Activated naive CD4-positive, alpha-beta T cell treated with anti-CD3 and anti-CD28 coated beads, Interleukin-2, amount 10 ng/mL, durations not matched to agents 7 days and 5 days (primary cell): ENCODE measurements around the gene HS3ST6.
"Not testable (repeated sequence)": the region's sequence is repeated elsewhere in the genome, so short reads cannot be mapped to it uniquely, and the experiment has no call there.

Experiments
- CTCF ChIA-PET: fragments of 350-600 bp; sonication (Branson Sonifier 250); formaldehyde crosslinking; loops from one replicate; lab custom pipeline; 2021; ENCODE audit warnings: antibody characterized with exemption; lab: Charles Lee
- DNase-seq: peaks from one replicate; pipeline ENCODE4 v3.0.0-alpha.2; 2020
- H3K27ac Mint-ChIP-seq: one replicate; pipeline ENCODE4 v1.8.0; 2021; ENCODE audit warnings: mild to moderate bottlenecking, moderate library complexity, mixed read lengths
- H3K27me3 Mint-ChIP-seq: one replicate; pipeline ENCODE4 v1.8.0; 2021; ENCODE audit warnings: mild to moderate bottlenecking, mixed read lengths
- H3K36me3 Mint-ChIP-seq: one replicate; pipeline ENCODE4 v1.8.0; 2021; ENCODE audit warnings: mixed read lengths
- H3K4me1 Mint-ChIP-seq: one replicate; pipeline ENCODE4 v1.8.0; 2021; ENCODE audit warnings: mixed read lengths
- H3K4me3 Mint-ChIP-seq: one replicate; pipeline ENCODE4 v1.8.0; 2021; ENCODE audit warnings: mild to moderate bottlenecking, moderate library complexity, mixed read lengths
- H3K9me3 Mint-ChIP-seq: one replicate; pipeline ENCODE4 v1.8.0; 2021; ENCODE audit warnings: mixed read lengths

Gene HS3ST6

GRCh38 chr16:1924095-1924494, 5.9 kb upstream of the HS3ST6 start:
- DNase-seq: no peak
- Mint-ChIP-seq H3K27me3 (peaks cover 74% of the 10 kb centered on the region), H3K27ac (no peak overlapping the region), H3K36me3 (no peaks in the 10 kb centered on the region), H3K4me1 (peaks cover 1% of the 10 kb centered on the region), H3K4me3 (no peak overlapping the region), H3K9me3 (no peaks in the 10 kb centered on the region)
- CTCF ChIA-PET: interaction anchor here (1.3 to 1.4 kb wide), 2 partner anchors 15 to 111 kb away, joined by 3 to 6 read pairs; no protein-coding TSS in a partner anchor

- Mint-ChIP-seq H3K36me3 (no peaks in the 10 kb centered on the region), H3K9me3 (no peaks in the 10 kb centered on the region), H3K4me3 (no peak overlapping the region), H3K27ac (no peak overlapping the region), H3K4me1 (no peaks in the 10 kb centered on the region), H3K27me3 (peaks cover 81% of the 10 kb centered on the region)
- no peak for DNase-seq
- CTCF ChIA-PET: interaction anchor here (1.3 to 1.4 kb wide), 2 partner anchors 15 to 110 kb away, joined by 3 to 6 read pairs; no protein-coding TSS in a partner anchor
These were observed 5.3 kb upstream of the HS3ST6 start for GRCh38 chr16:1923299-1924034.

DNA sequence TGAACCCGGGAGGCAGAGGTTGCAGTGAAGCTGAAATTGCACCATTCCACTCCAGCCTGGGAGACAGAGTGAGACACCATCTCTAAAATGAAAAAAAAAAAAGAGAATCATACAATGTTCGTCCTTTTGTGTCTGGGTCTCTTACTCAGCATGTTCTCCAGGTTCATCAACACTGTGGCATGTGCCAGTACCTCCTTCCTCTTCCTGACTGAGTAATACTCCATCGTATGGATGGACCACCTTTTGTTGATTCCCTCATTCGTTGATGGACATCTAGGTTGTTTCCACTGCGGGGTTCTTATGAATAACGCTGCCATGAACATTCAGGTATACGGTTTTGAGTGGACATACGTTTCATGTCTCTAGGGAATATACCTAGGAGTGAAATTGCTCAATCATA, 4.1 kb upstream of the HS3ST6 start:
- Mint-ChIP-seq H3K36me3 (no peaks in the 10 kb centered on the region), H3K27me3 (peaks cover 83% of the 10 kb centered on the region), H3K4me3 (no peak overlapping the region), H3K27ac (no peak overlapping the region), H3K4me1 (no peaks in the 10 kb centered on the region), H3K9me3 (no peaks in the 10 kb centered on the region)
- CTCF ChIA-PET: no interaction called here
- no peak for DNase-seq

- CTCF ChIA-PET: no interaction called here
- Mint-ChIP-seq H3K27me3 (peaks cover 95% of the 10 kb centered on the region), H3K9me3 (no peaks in the 10 kb centered on the region), H3K4me1 (no peaks in the 10 kb centered on the region), H3K4me3 (no peak overlapping the region), H3K27ac (no peak overlapping the region), H3K36me3 (no peaks in the 10 kb centered on the region)
- no peak for DNase-seq
These were observed 2.5 kb upstream of the HS3ST6 start for GRCh38 chr16:1920727-1921171.

- H3K9me3 Mint-ChIP-seq, DNase-seq, H3K4me3 Mint-ChIP-seq, CTCF ChIA-PET, H3K36me3 Mint-ChIP-seq, H3K27ac Mint-ChIP-seq, H3K4me1 Mint-ChIP-seq: not testable (repeated sequence)
- H3K27me3 Mint-ChIP-seq: peaks cover 96% of the 10 kb centered on the region
These were observed 1.9 kb upstream of the HS3ST6 start for GRCh38 chr16:1920122-1920521.

DNA sequence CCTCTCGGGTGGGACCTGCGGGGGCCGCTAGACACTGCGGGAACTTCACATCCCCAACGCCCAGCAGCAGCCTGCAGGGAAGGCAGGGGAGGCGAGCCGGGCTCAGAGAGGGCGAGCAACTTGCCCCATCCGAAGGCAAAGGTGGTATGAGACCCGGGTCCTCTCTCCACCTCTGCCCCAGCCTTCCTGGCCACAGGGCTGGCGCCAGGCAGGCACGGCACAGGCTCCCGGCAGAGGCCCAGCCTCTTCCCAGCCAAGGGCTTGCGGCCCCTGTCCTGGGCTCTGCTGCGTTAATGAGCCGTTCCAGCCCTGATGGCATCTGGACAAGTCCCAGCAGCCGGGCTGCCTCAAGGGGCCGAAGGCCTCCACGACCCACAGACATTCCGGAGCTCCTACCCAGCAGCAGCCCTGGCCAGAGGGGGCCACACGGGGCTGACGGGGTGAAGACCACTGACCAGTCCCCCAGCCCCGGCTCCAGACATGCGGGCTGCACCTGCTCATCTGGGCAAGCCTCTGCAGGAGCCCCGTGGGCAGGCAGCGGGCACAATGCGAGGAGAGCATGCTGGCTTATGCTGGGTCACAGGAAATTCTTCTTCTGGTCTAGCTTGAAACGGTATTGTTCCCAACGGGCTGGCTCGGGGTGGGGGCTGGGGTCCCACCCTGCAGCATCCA, 1.2 kb upstream of the HS3ST6 start:
- Mint-ChIP-seq H3K9me3 (no peaks in the 10 kb centered on the region), H3K4me1 (no peaks in the 10 kb centered on the region), H3K27me3 (peaks cover 96% of the 10 kb centered on the region), H3K27ac (no peak overlapping the region), H3K4me3 (no peak overlapping the region), H3K36me3 (no peaks in the 10 kb centered on the region)
- CTCF ChIA-PET: no interaction called here
- no peak for DNase-seq

DNA sequence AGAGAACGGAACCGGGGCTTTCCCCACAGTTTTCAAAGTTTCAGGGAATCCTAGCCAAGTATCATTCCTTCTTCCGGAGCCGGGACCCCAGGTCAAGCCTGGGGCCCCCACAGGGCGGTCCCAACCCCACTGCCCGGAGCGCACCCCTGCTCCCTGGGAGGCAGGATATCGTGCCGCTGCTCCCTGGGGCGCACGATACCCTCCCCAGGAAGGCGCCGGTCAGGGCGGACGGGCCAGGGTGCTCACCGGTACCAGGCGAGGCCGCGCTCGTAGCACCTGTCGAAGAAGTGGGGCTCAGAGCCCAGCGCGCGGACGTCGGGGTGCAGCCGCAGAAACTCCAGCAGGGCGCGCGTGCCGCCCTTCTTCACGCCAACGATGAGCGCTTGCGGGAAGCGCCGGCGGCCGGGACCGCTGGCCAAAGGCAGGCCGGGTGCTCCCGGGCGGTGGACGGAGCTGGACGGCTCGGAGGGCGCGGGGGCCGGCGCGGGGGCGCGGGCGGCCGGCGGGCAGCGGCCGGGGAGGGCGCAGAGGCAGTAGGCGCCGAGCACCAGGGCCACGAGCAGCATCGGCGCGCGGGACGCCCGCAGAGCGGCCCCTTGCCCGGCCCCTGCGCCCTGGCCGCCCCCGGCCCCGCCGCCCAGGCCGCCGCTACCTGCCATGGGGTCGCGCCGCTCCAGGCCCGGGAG, 407 bp downstream of the HS3ST6 start:
- Mint-ChIP-seq H3K36me3 (no peaks in the 10 kb centered on the region), H3K27ac (no peak overlapping the region), H3K9me3 (no peaks in the 10 kb centered on the region), H3K4me1 (no peaks in the 10 kb centered on the region), H3K27me3 (peaks cover 96% of the 10 kb centered on the region), H3K4me3 (no peak overlapping the region)
- DNase-seq: no peak
- CTCF ChIA-PET: no interaction called here

- H3K9me3 Mint-ChIP-seq: no peaks in the 10 kb centered on the region
- CTCF ChIA-PET: interaction anchor here (1.2 kb wide), 1 partner anchor 53 kb away, joined by 3 read pairs; no protein-coding TSS in a partner anchor
- peaks cover 90% of the 10 kb centered on the region for H3K27me3 Mint-ChIP-seq
- H3K4me3 Mint-ChIP-seq: no peak overlapping the region
- no peak for DNase-seq
- H3K36me3 Mint-ChIP-seq: no peaks in the 10 kb centered on the region
- H3K4me1 Mint-ChIP-seq: no peaks in the 10 kb centered on the region
- no peak overlapping the region for H3K27ac Mint-ChIP-seq
These were observed 1.1 kb downstream of the HS3ST6 start for GRCh38 chr16:1917056-1917664.

DNA sequence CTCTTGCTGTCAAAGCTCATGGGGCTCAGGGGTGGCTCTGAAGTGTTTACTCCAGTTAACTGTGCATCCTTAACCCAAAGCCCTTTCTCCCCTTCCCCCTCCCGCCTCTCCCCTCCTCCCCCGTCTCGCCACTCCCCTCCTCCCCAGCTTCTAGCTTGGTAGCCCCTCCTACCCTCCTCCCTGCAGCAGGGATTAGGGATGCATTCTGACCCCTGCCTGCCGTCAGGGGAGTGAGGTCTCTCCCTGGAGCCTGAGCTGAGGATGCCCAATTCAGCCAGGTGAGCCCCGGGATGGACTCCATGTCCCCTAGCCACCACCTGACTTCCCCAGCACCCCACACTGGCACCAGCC, 1.6 kb downstream of the HS3ST6 start:
- no peaks in the 10 kb centered on the region for H3K9me3 Mint-ChIP-seq
- DNase-seq: no peak
- H3K4me1 Mint-ChIP-seq: no peaks in the 10 kb centered on the region
- H3K27ac Mint-ChIP-seq: no peak overlapping the region
- CTCF ChIA-PET: interaction anchor here (1.2 kb wide), 1 partner anchor 53 kb away, joined by 3 read pairs; no protein-coding TSS in a partner anchor
- peaks cover 85% of the 10 kb centered on the region for H3K27me3 Mint-ChIP-seq
- no peak overlapping the region for H3K4me3 Mint-ChIP-seq
- no peaks in the 10 kb centered on the region for H3K36me3 Mint-ChIP-seq

GRCh38 chr16:1915732-1916639, 2.2 kb downstream of the HS3ST6 start:
- H3K36me3 Mint-ChIP-seq: no peaks in the 10 kb centered on the region
- DNase-seq: no peak
- H3K4me1 Mint-ChIP-seq: no peaks in the 10 kb centered on the region
- no peaks in the 10 kb centered on the region for H3K9me3 Mint-ChIP-seq
- no peak overlapping the region for H3K27ac Mint-ChIP-seq
- no peak overlapping the region for H3K4me3 Mint-ChIP-seq
- CTCF ChIA-PET: interaction anchor here (1.2 kb wide), 1 partner anchor 52 kb away, joined by 3 read pairs; no protein-coding TSS in a partner anchor
- peaks cover 78% of the 10 kb centered on the region for H3K27me3 Mint-ChIP-seq

DNA sequence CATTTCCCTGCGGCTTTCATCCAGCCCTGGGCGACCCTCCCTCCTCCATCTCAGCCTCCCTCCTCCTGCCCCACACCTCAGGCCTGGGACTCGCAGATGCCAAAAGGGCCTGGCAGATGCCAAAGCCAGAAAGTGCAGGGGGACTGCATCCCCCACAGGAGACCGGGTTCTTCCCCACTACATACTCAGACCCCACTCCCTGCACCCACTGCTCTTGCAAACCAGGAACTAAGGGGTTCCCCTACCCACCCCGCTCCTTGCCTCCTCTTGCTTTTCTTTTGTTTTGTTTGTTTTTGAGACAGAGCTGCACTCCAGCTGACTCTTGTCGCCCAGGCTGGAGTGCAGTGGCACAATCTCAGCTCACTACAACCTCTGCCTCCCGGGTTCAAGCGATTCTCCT, 3.2 kb downstream of the HS3ST6 start:
- no peak for DNase-seq
- H3K4me1 Mint-ChIP-seq: no peaks in the 10 kb centered on the region
- H3K4me3 Mint-ChIP-seq: no peak overlapping the region
- no peak overlapping the region for H3K27ac Mint-ChIP-seq
- H3K27me3 Mint-ChIP-seq: peaks cover 70% of the 10 kb centered on the region
- CTCF ChIA-PET: no interaction called here
- no peaks in the 10 kb centered on the region for H3K9me3 Mint-ChIP-seq
- no peaks in the 10 kb centered on the region for H3K36me3 Mint-ChIP-seq

DNA sequence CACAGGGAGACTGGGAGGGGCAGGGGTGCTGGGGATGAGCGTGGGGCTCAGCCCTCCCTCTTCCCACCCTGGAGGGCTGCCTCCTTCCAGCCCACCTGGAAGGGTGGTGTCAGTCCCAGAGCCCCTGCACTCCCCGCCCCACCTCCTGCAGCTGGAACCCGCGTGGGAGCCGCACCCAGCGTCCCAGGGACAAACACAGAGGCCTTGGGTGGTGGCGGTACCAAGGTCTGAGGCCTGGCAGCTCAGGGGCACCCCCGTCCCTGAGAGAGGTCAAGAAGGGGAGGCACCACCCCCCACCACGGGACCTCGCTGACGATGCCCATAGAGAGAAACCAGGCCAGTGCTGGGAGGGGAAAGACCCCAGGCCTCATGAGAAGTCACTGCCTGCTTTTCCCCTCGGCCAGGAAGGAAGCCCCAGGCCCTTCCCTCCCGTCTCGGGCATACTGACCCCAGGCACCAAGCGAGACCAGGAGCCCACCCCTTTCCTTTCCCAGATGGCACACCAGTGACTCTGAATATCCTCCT, 4.1 kb downstream of the HS3ST6 start:
- Mint-ChIP-seq H3K36me3 (no peaks in the 10 kb centered on the region), H3K9me3 (no peaks in the 10 kb centered on the region), H3K4me3 (no peak overlapping the region), H3K4me1 (no peaks in the 10 kb centered on the region), H3K27ac (peak overlapping the region; percentile 55), H3K27me3 (peaks cover 69% of the 10 kb centered on the region)
- CTCF ChIA-PET: no interaction called here
- DNase-seq: no peak

GRCh38 chr16:1913327-1914083, 4.7 kb downstream of the HS3ST6 start:
- no peak for DNase-seq
- H3K27ac Mint-ChIP-seq: no peak overlapping the region
- H3K9me3 Mint-ChIP-seq: no peaks in the 10 kb centered on the region
- peaks cover 69% of the 10 kb centered on the region for H3K27me3 Mint-ChIP-seq
- CTCF ChIA-PET: no interaction called here
- no peak overlapping the region for H3K4me3 Mint-ChIP-seq
- H3K36me3 Mint-ChIP-seq: no peaks in the 10 kb centered on the region
- H3K4me1 Mint-ChIP-seq: no peaks in the 10 kb centered on the region
